Fibroblast of pulmonary artery (primary cell): Measurements from ENCODE around the gene TNNI3K.

Experiments
- DNase-seq: peaks from one replicate; pipeline ENCODE4 v3.0.0-alpha.2; 2010; ENCODE audit warnings: low read depth
- H3K4me3 ChIP-seq: replicated peaks from 2 replicates; pipeline ENCODE4 v1.5.1; 2011; ENCODE audit warnings: low read depth, mild to moderate bottlenecking, control low read depth, low read length, moderate library complexity
- CTCF ChIP-seq: IDR thresholded peaks from 2 replicates; pipeline ENCODE4 v1.5.1; 2011; ENCODE audit warnings: mild to moderate bottlenecking, control low read depth, low read length, inconsistent platforms; ENCODE audit errors: missing control alignments

TNNI3K gene

GRCh38 chr1:74586253-74586897 is 351.2 kb downstream of the TNNI3K start:
- DNase-seq = no peak
- TF ChIP-seq CTCF = no peak
- peak overlapping the region; percentile 25 for H3K4me3 ChIP-seq

GRCh38 chr1:74587888-74588287 is 352.7 kb downstream of the TNNI3K start:
- H3K4me3 ChIP-seq = no peak overlapping the region
- DNase-seq = no peak
- no peak for TF ChIP-seq CTCF

GRCh38 chr1:74590288-74590687 is 355.1 kb downstream of the TNNI3K start:
- no peak for DNase-seq
- no peak for TF ChIP-seq CTCF
- no peak overlapping the region for H3K4me3 ChIP-seq

GRCh38 chr1:74591949-74592348 is 356.8 kb downstream of the TNNI3K start:
- H3K4me3 ChIP-seq = no peak overlapping the region
- DNase-seq = no peak
- no peak for TF ChIP-seq CTCF

- no peak overlapping the region for H3K4me3 ChIP-seq
- no peak for DNase-seq
- TF ChIP-seq CTCF = no peak
These were observed 357.6 kb downstream of the TNNI3K start for GRCh38 chr1:74592580-74593355.
